ENCODE data around the gene TMEM26.
"Not testable (repeated sequence)": the region's sequence is repeated elsewhere in the genome, so short reads cannot be mapped to it uniquely, and the experiment has no call there.

The TMEM26 gene

DNA sequence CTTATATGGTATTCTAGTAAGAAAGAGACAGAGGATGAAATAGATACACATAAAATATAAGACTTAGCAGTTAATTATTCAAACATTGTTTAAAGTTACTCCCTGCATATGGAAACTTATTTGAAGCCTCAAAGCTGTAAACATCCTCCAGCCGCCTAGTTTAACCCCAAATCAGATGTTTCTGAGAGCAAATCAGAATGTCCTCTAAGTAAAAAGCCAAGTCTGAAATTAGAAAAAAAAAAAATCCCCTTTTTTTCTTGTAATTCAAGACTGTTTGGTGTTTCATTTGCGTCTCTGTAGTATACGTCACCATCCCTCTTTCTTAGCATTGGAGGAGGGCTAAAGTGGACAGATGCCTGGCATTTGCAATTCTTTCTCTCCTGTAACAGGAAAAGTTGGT lies 46.4 kb downstream of the TMEM26 start:
- no peak for DNase-seq (ENCODE audit: low read depth, low spot score)
- H3K27ac ChIP-seq = no peak overlapping the region

DNA sequence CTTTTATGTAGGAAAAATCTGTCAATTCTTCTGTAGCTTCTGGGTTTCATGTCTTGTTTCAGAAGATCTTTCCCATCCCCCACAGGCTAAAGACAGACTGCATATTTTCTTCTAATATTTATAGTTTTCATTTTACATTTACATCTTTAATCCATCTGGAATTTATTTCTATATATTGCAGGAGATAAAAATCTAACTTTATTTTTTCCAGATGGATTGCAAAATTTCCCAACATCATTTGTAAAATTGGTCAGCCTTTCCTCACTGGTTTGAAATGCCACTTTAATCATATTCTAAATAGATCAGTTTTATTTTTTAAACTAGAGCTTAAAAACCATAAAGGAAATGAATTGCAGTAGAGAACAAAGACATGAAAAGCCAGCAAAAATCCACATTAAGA lies 46.9 kb downstream of the TMEM26 start:
- DNase-seq (ENCODE audit: low read depth, low spot score) = no peak
- H3K27ac ChIP-seq = no peak overlapping the region

DNA sequence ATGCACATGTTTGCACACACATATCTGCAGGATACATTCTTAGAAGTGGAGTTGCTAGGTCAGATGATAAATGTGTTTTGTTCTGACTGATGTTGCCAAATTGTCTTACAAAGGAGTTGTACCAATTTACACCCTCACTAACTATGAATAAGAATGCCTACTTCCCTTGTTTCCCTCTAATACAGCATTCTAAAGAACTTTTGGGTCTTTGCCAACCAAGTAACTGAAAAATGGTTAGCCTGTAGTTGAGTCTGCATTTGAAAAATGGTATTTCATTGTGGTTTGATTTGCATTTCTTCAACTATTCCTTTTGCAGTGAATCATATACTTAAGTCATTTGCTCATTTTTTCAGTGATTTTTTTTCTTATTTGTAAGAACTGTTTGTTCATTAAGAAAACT lies 48.4 kb downstream of the TMEM26 start:
- no peak overlapping the region for H3K27ac ChIP-seq
- no peak for DNase-seq (ENCODE audit: low read depth, low spot score)

DNA sequence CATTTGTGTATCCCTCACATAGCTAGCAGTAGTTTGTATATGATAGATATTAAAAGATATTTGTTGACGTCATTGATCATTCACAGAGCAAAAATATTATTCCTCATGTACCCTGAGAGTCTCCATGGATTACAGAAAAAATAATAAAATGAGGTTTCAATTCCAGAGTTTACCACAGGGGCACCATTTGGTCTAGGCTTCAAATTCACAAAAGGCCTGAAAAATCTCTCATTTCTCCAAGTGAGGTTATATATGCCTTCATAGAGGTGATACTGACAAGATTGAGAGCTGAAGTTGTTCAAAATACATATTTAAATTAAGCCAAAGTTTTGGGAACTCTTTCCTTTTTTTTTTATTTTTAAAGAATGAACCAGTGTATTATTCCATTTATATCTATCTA lies 52.7 kb downstream of the TMEM26 start:
- H3K27ac ChIP-seq = no peak overlapping the region
- DNase-seq (ENCODE audit: low read depth, low spot score) = no peak

DNA sequence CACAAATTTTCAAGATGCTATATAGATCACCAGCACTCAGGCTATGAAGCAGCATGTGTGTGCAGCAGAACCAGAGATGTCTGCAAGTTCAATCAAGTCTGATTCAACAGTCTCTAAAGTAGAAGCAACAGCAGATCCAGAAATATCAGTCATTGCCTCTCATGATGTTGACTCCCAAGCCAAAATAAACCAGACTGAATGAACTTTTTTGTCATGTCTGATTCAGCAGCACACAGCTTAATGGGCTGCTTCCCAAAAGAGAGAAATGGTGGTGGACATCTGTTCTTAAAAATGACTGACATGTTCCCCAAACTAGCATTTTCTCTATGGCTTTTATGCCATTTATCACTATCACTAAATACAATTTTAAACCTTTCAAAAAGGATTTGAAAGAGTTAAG lies 53.8 kb downstream of the TMEM26 start:
- no peak overlapping the region for H3K27ac ChIP-seq
- DNase-seq (ENCODE audit: low read depth, low spot score) = no peak

DNA sequence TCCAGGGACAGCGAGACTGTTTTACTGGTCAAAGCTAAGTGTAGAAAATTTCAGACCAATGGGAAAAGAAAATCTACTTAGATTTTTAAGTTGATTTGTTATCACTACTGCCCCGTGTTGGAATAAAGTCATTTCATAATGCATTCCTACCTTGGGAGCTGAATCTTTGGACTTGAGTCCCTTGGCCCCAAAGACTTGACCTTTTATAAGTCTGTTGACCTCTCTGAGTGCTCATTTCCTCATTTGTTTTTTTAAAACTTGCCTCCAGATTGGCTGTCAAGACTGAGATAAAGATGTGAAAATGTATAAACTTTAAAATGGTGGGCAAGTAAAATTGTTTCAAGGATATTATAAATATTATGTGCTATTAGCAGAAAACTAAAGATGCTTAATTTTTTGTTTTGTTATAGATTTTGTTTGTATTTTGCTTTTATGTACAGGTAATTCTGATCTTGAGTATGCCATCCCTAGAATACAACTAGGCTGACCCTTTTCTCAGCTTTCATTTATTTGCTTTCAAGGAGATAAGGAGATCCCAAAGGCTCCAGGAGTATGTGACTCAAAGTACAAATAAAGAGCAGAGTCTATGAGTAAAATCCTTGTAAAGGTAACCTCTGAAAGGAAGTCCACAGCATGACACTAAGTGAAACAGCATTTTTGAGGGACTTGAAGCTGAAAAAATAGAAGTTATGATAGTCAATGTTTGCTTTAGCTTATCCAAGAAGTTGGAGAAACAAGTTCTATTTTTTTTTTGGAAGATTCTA lies 54.6 kb downstream of the TMEM26 start:
- DNase-seq (ENCODE audit: low read depth, low spot score) = no peak
- no peak overlapping the region for H3K27ac ChIP-seq

DNA sequence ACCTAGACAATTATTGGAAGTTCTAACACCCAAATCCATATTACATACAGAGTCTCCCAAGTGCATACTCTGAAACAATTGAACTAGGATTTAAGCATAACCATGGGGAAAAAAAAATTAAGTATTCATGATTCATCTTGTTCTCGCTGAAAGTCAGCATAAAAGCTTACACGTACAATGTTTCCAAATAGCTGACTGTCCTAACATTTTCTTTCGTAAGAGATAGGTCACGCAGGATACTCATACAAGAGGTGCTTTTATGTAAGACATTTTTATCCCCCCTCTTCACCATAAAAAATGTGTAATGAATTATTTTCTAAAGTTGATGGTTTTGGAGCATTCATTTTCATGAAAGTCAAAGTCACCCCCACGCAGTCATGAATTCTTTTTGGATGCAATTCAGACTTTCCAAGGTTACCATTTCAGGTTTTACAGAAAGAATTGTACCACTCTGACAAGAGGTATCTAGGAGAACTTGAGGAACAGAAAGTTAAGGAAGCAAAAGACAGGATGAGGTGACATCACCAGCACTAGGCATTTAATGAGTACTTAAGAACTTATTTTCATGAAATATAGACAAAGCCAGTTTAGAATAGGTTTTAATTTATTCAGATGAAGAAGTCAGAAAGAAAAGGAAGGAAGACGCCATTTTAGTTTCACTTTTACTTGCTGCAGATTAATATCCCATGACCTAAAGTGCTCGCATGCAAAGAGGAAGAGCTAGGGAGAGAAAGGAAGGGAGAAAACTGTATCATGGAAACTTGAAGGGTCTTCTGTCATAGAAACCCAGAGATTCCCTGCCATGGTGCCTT lies 55.8 kb downstream of the TMEM26 start:
- H3K27ac ChIP-seq = no peak overlapping the region
- DNase-seq (ENCODE audit: low read depth, low spot score) = no peak

DNA sequence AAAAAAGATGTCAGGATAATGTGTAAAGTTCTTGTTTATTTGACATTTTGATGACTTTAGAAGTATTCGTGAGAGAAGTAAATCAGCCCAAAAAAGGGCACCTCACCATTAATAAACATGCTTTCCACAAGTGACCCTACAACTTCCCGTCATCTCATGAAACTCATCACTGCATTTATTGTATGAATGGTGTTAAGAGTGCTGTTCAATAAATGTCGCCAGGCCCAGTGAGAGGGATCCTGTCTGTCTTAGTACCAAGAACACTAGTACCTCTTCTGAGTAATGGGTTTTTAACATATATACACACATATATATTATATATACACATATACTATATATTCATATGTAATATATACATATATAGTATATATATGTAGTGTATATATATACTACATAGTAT lies 61.9 kb downstream of the TMEM26 start:
- H3K27ac ChIP-seq = no peak overlapping the region
- no peak for DNase-seq (ENCODE audit: low read depth, low spot score)

DNA sequence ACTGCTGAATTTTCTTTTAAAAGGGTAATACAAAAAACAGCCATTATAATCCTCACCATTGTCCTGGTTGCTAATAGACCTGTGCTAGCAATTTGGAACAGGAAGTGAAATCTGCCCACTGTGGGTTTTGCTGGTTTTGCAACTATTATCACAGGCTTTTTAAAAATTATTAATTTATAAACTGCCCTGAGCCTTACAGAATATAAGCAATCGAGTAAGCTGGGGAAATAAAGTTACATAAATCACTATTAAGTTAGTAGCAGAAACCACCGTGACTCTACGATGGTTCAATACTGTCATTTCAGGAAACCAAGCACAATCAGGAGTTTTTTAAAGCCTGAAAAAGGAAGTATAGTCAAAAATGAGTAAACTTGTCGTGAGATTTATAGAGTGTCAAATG lies 62.3 kb downstream of the TMEM26 start:
- DNase-seq (ENCODE audit: low read depth, low spot score) = no peak
- H3K27ac ChIP-seq = no peak overlapping the region

DNA sequence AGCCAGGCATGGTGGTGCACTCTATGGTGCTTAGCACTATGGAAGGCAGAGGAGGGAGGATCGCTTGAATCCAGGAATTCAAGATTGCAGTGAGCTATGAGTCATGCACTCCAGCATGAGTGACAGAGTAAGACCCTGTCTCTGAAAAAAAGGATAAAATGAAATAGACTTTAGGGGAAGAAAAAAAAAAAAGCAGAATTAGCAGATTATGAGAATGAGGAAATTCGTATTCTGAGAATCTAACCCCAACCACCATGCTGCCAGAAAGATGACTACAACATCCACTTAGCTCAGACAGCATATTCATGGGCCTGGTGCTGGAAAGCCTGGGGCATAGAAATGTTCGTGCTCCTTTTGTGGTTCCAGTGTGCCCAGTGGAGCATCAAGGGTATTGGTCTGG lies 63.3 kb downstream of the TMEM26 start:
- no peak for DNase-seq (ENCODE audit: low read depth, low spot score)
- H3K27ac ChIP-seq = no peak overlapping the region

DNA sequence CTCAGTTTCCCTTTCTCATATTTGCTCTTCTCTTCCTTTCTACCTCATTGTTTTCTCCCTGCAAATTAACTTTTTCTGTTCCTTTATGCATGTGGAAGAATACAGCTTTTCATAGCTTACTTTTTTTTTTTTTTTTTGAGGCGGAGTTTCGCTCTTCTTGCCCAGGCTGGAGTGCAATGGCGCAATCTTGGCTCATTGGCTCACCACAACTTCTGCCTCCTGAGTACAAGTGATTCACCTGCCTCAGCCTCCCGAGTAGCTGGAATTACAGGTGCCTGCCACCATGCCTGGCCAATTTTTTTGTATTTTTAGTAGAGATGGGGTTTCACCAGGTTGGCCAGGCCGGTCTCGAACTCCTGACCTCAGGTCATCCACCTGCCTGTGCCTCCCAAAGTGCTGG lies 64.2 kb downstream of the TMEM26 start:
- DNase-seq (ENCODE audit: low read depth, low spot score); H3K27ac ChIP-seq: not testable (repeated sequence)

DNA sequence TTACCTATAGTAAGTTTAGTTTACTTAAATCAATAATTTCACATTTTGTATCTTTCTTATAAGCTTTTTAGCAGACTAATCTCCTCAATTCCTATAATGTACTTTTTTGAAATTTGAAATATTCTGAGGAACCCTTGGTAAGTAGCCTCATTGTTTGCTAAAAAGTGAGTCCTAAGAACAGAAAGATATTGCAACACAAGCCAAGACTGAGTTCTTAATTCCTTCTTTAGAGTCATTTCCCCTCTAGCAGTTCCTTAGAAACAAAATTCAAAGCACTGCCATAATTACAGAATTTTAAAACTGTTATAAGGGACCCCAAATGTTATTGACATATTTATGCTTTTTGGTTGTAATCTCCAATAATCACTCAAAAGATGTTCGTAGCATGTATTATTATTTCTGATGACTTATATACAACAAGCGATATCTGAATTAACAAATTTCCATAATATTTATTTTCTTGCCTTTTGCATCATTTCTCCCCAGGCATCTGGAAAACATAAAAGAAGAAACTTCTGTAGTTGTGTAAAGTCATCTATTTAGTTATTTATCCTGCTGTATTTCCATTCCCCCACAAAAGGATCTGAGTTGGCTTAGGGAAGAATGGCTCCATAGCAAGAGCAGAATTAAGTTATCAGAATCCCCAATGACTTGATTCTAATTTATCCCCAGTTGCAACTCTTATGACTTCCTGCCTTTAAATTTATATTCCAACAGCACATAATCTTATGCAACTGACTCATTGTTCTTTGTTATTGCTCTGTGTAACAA lies 67.8 kb downstream of the TMEM26 start:
- no peak for DNase-seq (ENCODE audit: low read depth, low spot score)
- H3K27ac ChIP-seq = no peak overlapping the region

DNA sequence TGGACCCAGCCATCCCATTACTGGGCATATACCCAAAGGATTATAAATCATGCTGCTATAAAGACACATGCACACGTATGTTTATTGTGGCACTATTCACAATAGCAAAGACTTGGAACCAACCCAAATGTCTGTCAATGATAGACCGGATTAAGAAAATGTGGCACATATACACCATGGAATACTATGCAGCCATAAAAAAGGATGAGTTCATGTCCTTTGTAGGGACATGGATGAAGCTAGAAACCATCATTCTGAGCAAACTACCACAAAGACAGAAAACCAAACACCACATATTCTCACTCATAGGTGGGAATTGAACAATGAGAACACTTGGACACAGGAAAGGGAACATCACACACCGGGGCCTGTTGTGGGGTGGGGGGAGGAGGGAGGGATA lies 72.0 kb downstream of the TMEM26 start:
- H3K27ac ChIP-seq = not testable (repeated sequence)

DNA sequence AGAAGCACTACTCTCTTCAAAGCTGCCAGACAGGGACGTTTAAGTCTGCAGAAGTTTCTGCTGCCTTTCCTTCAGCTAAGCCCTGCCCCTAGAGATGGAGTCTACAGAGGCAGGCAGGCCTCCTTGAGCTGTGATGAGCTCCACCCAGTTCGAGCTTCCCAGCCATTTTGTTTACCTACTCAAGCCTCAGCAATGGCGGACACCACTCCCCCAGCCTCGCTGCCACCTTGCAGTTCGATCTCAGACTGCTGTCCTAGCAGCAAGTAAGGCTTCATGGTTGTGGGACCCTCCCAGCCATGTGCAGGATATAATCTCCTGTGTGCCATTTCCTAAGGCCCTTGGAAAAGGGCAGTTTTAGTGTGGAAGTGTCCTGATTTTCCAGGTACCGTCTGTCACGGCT lies 74.3 kb downstream of the TMEM26 start:
- DNase-seq (ENCODE audit: low read depth, low spot score) = no peak
- no peak overlapping the region for H3K27ac ChIP-seq

More for the DNA sequence above, 72.0 kb downstream of the TMEM26 start:
- DNase-seq (ENCODE audit: low read depth, low spot score) = not testable (repeated sequence)

DNA sequence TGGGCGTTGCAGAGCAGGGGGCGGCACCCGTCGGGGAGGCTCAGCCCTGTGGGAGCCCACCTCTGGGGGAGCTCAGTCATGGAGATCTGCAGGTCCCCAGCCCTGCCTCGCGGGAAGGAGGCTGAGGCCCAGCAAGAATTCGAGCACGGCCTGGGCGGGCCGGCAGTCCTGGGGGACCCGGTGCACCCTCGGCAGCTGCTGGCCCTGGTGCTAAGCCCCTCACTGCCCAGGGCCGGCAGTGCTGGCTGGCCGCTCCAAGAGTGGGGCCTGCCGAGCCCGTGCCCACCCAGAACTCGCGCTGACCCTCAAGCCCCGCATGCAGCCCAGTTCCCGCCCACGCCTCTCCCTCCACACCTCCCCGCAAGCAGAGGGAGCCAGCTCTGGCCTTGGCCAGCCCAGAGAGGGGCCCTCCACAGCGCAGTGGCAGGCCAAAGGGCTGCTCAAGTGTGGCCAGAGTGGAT lies 76.2 kb downstream of the TMEM26 start:
- DNase-seq (ENCODE audit: low read depth, low spot score) = no peak
- H3K27ac ChIP-seq = no peak overlapping the region

DNA sequence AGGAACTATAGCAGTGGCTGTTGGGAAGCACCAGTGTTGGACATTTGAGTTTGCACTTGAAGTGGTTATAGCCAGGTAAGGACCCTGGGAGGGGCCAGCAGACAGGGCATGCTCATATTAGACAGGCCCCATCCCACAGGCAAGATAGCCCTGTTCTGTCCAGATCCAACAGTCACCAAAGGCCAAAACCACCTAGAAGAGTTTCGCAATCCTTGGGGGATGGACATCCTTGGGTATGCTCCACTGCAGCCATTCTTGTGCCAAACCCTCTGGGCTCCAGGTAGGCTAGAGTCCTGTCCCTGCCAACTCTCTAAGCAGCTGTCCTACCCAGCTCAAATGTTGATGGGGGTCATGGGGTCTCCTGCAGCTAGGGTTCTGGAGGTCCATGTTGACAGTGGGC lies 76.8 kb downstream of the TMEM26 start:
- H3K27ac ChIP-seq = no peak overlapping the region
- DNase-seq (ENCODE audit: low read depth, low spot score) = no peak

DNA sequence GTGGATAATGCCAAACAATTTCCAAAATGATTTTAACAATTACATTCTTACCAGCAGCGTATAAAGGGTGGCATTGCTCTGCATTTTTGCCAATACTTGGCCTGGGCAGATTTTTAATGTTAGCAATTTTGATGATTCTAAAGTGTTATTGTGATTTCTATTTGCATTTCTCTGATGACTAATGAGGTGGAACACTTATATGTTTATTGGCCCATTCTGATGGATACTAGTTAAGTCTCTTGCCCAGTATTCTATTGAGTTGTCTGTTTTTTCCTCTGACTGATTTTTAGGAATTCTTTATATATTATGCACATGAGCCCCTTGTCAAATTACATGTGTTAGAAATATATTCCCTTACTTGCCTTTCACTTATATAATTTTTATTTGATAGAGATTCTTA lies 86.8 kb downstream of the TMEM26 start:
- no peak for DNase-seq (ENCODE audit: low read depth, low spot score)
- no peak overlapping the region for H3K27ac ChIP-seq

DNA sequence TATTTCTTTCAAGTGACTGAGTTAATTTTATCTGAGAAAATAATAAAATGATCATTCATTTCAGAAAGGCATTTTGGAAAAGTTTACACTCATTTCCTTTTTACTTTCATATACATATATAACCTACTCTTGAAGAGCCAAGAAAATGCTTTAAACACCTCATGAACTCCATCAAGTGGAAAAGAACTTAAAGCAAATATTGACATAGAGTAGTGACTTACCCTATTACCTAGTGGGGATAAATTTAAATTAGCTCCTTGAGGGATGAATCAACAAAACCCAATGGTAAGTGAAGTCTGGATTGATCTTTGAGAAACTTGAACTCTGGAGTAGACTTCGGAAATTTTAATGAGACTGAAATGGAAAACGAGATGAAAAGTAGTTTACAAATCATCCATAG lies 88.6 kb downstream of the TMEM26 start:
- no peak overlapping the region for H3K27ac ChIP-seq
- no peak for DNase-seq (ENCODE audit: low read depth, low spot score)

DNA sequence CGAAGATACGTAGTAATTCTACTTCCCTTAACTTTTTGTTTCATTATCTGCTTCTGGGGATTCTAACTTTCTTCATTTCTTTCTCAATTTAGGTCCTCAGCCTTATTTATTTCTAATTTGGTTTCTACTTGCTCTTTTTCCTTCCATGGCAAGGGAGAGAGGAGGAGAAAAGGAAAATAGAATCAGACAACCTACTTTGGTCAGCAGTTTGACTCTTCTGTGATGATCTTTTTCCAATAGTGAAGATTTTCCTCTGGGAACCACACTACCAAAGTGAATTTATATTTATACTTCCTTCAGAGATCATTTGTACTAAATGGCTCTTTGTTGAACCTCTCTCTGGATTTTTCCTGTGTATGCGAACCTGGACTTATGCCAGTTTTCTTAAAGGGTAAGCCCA lies 90.2 kb downstream of the TMEM26 start:
- no peak overlapping the region for H3K27ac ChIP-seq

DNA sequence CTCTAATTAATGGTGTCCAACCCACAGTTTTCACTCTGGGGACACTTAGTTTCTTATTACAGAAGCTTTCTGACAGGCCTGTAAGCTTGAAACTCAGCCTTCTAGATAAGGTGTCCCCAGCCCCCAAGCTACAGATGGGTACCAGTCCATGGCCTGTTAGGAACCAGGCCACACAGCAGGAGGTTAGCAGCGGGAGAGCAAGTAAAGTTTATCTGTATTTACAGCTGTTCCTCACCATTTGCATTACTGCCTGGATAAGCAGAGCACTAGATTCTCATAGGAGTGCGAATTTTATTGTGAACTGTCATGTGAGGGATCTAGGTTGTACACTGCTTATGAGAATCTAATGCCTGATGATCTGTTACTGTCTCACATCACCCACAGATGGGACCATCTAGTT lies 93.7 kb downstream of the TMEM26 start:
- H3K27ac ChIP-seq = no peak overlapping the region
- no peak for DNase-seq (ENCODE audit: low read depth, low spot score)

More for the DNA sequence above, 90.2 kb downstream of the TMEM26 start:
- DNase-seq (ENCODE audit: low read depth, low spot score) = no peak

DNA sequence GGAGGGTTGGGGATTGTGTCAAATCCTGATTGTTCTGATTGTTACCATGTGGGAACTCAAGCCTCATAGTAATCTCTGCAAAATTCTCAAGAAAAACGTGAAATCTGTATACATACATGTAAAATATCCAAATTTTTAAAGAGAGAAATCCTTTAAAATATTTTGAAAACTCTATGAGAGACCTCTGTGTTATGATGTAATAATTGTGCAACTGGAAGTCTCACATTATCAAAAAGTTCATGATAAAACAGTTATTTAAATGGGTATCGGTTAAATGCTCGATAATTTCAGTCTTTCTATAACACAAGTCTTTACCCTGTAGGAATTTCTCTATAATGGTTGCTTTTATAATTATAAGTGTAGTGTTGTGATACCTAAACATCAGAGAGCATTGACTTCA lies 95.5 kb downstream of the TMEM26 start:
- DNase-seq (ENCODE audit: low read depth, low spot score) = no peak
- no peak overlapping the region for H3K27ac ChIP-seq
